ENCODE results near the gene IQCN. TPM values are rescaled to one million over a fixed set of nuclear protein-coding genes. Genes with fewer than 3 reads are reported as not detected.

The IQCN gene
- polyA plus RNA-seq, 1 donor (not counting 4 experiments of a cell fraction or from before 2014, with no cell fraction given), result not detected

GRCh38 chr19:18309525-18310064, 35.3 kb upstream of the IQCN start:
- dilution Hi-C loops (cut with MboI; ENCODE audit: extremely low pct_ligation_motif_present, low sequenced_read_pairs), result no loop called here
- Histone ChIP-seq H3K79me2 (ENCODE audit: control insufficient read depth, insufficient read depth, low read length) (no peaks in the 10 kb centered on the region), H3K4me2 (ENCODE audit: control insufficient read depth, extremely low read depth, insufficient read depth, low read depth, low read length) (no peak overlapping the region), H3K27me3 (ENCODE audit: control insufficient read depth, extremely low read depth, insufficient read depth, low read length) (no peaks in the 10 kb centered on the region), H4K20me1 (ENCODE audit: control insufficient read depth, extremely low read depth, insufficient read depth, low read length) (no peaks in the 10 kb centered on the region), H3K4me1 (ENCODE audit: control insufficient read depth, extremely low read depth, insufficient read depth, low read length) (no peaks in the 10 kb centered on the region), H3K9ac (ENCODE audit: control insufficient read depth, extremely low read depth, insufficient read depth, low read length) (no peak overlapping the region), H3K36me3 (ENCODE audit: control insufficient read depth in 2 of 2, extremely low read depth in 1 of 2, insufficient read depth in 2 of 2, low read length in 2 of 2) (peaks cover 29 to 43% of the 10 kb centered on the region in 2 experiments), H3K4me3 (ENCODE audit: control insufficient read depth in 2 of 3, extremely low read depth in 1 of 3, insufficient read depth in 2 of 3, low read depth in 1 of 3, low read length in 3 of 3) (no peak overlapping the region), H3K9me3 (ENCODE audit: control insufficient read depth, low read depth, low read length) (no peaks in the 10 kb centered on the region), H3K27ac (ENCODE audit: control insufficient read depth, insufficient read depth, low read length) (no peak overlapping the region), H2AFZ (ENCODE audit: control insufficient read depth, low read length) (no peak overlapping the region), H3K9me1 (ENCODE audit: control insufficient read depth, extremely low read depth, insufficient read depth, low read length) (no peaks in the 10 kb centered on the region)
- FAIRE-seq (no peak), DNase-seq (ENCODE audit: low read depth, low spot score) (no peak)
- no peak for TF ChIP-seq EZH2 (IDR thresholded peaks at IDR 0.05; ENCODE audit: low read length)
- TF ChIP-seq, protein P1, sequence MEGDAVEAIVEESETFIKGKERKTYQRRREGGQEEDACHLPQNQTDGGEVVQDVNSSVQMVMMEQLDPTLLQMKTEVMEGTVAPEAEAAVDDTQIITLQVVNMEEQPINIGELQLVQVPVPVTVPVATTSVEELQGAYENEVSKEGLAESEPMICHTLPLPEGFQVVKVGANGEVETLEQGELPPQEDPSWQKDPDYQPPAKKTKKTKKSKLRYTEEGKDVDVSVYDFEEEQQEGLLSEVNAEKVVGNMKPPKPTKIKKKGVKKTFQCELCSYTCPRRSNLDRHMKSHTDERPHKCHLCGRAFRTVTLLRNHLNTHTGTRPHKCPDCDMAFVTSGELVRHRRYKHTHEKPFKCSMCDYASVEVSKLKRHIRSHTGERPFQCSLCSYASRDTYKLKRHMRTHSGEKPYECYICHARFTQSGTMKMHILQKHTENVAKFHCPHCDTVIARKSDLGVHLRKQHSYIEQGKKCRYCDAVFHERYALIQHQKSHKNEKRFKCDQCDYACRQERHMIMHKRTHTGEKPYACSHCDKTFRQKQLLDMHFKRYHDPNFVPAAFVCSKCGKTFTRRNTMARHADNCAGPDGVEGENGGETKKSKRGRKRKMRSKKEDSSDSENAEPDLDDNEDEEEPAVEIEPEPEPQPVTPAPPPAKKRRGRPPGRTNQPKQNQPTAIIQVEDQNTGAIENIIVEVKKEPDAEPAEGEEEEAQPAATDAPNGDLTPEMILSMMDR (optimal IDR thresholded peaks at IDR 0.05 in 1 of 3, IDR thresholded peaks at IDR 0.05 in 1 of 3, conservative IDR thresholded peaks at IDR 0.05 in 1 of 3; ENCODE audit: extremely low read depth in 1 of 3, insufficient read depth in 2 of 3, low read length in 3 of 3), result no peak

DNA sequence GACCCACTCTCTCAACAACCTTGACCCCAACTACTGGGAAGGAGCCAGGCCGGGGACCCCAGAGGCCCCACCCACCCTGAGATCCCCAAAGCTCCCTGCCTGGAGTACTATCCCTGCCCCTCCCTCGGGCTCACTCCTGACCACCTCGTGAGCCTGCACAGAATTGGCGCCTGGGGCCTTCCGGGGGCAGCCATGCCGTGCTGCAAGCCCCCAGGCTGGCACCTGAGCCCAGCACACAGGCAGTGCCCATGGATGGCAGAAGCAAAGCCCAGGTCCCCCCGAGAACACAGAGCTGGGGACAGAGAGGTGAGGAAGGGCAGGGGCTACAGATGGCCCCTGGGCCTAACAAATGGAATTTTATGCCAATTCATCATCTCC, 34.7 kb upstream of the IQCN start:
- H3K9me1 ChIP-seq (ENCODE audit: control insufficient read depth, extremely low read depth, insufficient read depth, low read length), result no peaks in the 10 kb centered on the region
- H3K9me3 ChIP-seq (ENCODE audit: control insufficient read depth, low read depth, low read length), result no peaks in the 10 kb centered on the region
- H3K27me3 ChIP-seq (ENCODE audit: control insufficient read depth, extremely low read depth, insufficient read depth, low read length), result no peaks in the 10 kb centered on the region
- no peak overlapping the region for H2AFZ ChIP-seq (ENCODE audit: control insufficient read depth, low read length)
- no peak for FAIRE-seq
- TF ChIP-seq, protein P1 (optimal IDR thresholded peaks at IDR 0.05 in 1 of 3, IDR thresholded peaks at IDR 0.05 in 1 of 3, conservative IDR thresholded peaks at IDR 0.05 in 1 of 3; ENCODE audit: extremely low read depth in 1 of 3, insufficient read depth in 2 of 3, low read length in 3 of 3), result no peak
- TF ChIP-seq EZH2 (IDR thresholded peaks at IDR 0.05; ENCODE audit: low read length), result no peak
- no peaks in the 10 kb centered on the region for H3K79me2 ChIP-seq (ENCODE audit: control insufficient read depth, insufficient read depth, low read length)
- no peaks in the 10 kb centered on the region for H4K20me1 ChIP-seq (ENCODE audit: control insufficient read depth, extremely low read depth, insufficient read depth, low read length)
- H3K36me3 ChIP-seq (ENCODE audit: control insufficient read depth in 2 of 2, extremely low read depth in 1 of 2, insufficient read depth in 2 of 2, low read length in 2 of 2), result peaks cover 26 to 39% of the 10 kb centered on the region in 2 experiments
- H3K4me3 ChIP-seq (ENCODE audit: control insufficient read depth in 2 of 3, extremely low read depth in 1 of 3, insufficient read depth in 2 of 3, low read depth in 1 of 3, low read length in 3 of 3), result no peak overlapping the region
- no peak overlapping the region for H3K9ac ChIP-seq (ENCODE audit: control insufficient read depth, extremely low read depth, insufficient read depth, low read length)
- no peak for DNase-seq (ENCODE audit: low read depth, low spot score)
- no peak overlapping the region for H3K4me2 ChIP-seq (ENCODE audit: control insufficient read depth, extremely low read depth, insufficient read depth, low read depth, low read length)
- dilution Hi-C loops (cut with MboI; ENCODE audit: extremely low pct_ligation_motif_present, low sequenced_read_pairs), result no loop called here
- H3K27ac ChIP-seq (ENCODE audit: control insufficient read depth, insufficient read depth, low read length), result no peak overlapping the region
- no peaks in the 10 kb centered on the region for H3K4me1 ChIP-seq (ENCODE audit: control insufficient read depth, extremely low read depth, insufficient read depth, low read length)
